ENCODE results near the gene MED16. TPM values are rescaled to one million over a fixed set of nuclear protein-coding genes. Genes with fewer than 3 reads are reported as not detected.
A peak's percentile ranks its signal among the peaks of the same experiment; 100 is the strongest.

The MED16 gene
- total and polyA plus RNA-seq, 2 of the 13 experiments (the other 11 are each of a cell fraction or from before 2014, with no cell fraction given) = 13.3 to 14.8 TPM

GRCh38 chr19:892894-893689 is at the start of gene MED16, which contains the start of gene RNU6-9 (continued):
- TF ChIP-seq NR2C2 (CRISPR knock-in tag; IDR thresholded peaks at IDR 0.05; ENCODE audit: borderline replicate concordance) (no peak), ZBTB37 (CRISPR knock-in tag; IDR thresholded peaks at IDR 0.05) (no peak), ELF3 (CRISPR knock-in tag; IDR thresholded peaks at IDR 0.05) (0 out of 2 replicates have a peak, but pooled peaks have one; percentile 43), JUNB (CRISPR knock-in tag; IDR thresholded peaks at IDR 0.05; ENCODE audit: borderline replicate concordance) (no peak), RNF219 (CRISPR knock-in tag; IDR thresholded peaks at IDR 0.05) (no peak), MED13 (CRISPR knock-in tag; IDR thresholded peaks at IDR 0.05) (no peak), SRSF1 (optimal IDR thresholded peaks at IDR 0.05; ENCODE audit: low read depth, low read length) (no peak), ZNF33A (CRISPR knock-in tag; IDR thresholded peaks at IDR 0.05; ENCODE audit: borderline replicate concordance) (no peak), ZNF788 (CRISPR knock-in tag; IDR thresholded peaks at IDR 0.05; ENCODE audit: borderline replicate concordance) (peak; percentile 46; the same call in 1 of the 2 replicates), ATF4 (CRISPR knock-in tag; IDR thresholded peaks at IDR 0.05) (no peak), SMAD9 (CRISPR knock-in tag; IDR thresholded peaks at IDR 0.05) (no peak), DR1 (CRISPR knock-in tag; IDR thresholded peaks at IDR 0.05) (no peak), POLR2AphosphoS5 (IDR thresholded peaks at IDR 0.05; ENCODE audit: low read depth, low read length) (peak; percentile 78)
- TF ChIP-seq, protein P1, sequence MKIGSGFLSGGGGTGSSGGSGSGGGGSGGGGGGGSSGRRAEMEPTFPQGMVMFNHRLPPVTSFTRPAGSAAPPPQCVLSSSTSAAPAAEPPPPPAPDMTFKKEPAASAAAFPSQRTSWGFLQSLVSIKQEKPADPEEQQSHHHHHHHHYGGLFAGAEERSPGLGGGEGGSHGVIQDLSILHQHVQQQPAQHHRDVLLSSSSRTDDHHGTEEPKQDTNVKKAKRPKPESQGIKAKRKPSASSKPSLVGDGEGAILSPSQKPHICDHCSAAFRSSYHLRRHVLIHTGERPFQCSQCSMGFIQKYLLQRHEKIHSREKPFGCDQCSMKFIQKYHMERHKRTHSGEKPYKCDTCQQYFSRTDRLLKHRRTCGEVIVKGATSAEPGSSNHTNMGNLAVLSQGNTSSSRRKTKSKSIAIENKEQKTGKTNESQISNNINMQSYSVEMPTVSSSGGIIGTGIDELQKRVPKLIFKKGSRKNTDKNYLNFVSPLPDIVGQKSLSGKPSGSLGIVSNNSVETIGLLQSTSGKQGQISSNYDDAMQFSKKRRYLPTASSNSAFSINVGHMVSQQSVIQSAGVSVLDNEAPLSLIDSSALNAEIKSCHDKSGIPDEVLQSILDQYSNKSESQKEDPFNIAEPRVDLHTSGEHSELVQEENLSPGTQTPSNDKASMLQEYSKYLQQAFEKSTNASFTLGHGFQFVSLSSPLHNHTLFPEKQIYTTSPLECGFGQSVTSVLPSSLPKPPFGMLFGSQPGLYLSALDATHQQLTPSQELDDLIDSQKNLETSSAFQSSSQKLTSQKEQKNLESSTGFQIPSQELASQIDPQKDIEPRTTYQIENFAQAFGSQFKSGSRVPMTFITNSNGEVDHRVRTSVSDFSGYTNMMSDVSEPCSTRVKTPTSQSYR (CRISPR knock-in tag; IDR thresholded peaks at IDR 0.05; ENCODE audit: borderline replicate concordance) = no peak
- TF ChIP-seq, protein P2, sequence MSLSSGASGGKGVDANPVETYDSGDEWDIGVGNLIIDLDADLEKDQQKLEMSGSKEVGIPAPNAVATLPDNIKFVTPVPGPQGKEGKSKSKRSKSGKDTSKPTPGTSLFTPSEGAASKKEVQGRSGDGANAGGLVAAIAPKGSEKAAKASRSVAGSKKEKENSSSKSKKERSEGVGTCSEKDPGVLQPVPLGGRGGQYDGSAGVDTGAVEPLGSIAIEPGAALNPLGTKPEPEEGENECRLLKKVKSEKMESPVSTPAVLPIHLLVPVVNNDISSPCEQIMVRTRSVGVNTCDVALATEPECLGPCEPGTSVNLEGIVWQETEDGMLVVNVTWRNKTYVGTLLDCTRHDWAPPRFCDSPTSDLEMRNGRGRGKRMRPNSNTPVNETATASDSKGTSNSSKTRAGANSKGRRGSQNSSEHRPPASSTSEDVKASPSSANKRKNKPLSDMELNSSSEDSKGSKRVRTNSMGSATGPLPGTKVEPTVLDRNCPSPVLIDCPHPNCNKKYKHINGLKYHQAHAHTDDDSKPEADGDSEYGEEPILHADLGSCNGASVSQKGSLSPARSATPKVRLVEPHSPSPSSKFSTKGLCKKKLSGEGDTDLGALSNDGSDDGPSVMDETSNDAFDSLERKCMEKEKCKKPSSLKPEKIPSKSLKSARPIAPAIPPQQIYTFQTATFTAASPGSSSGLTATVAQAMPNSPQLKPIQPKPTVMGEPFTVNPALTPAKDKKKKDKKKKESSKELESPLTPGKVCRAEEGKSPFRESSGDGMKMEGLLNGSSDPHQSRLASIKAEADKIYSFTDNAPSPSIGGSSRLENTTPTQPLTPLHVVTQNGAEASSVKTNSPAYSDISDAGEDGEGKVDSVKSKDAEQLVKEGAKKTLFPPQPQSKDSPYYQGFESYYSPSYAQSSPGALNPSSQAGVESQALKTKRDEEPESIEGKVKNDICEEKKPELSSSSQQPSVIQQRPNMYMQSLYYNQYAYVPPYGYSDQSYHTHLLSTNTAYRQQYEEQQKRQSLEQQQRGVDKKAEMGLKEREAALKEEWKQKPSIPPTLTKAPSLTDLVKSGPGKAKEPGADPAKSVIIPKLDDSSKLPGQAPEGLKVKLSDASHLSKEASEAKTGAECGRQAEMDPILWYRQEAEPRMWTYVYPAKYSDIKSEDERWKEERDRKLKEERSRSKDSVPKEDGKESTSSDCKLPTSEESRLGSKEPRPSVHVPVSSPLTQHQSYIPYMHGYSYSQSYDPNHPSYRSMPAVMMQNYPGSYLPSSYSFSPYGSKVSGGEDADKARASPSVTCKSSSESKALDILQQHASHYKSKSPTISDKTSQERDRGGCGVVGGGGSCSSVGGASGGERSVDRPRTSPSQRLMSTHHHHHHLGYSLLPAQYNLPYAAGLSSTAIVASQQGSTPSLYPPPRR (CRISPR knock-in tag; IDR thresholded peaks at IDR 0.05; ENCODE audit: borderline replicate concordance) = no peak
